CD4-positive, alpha-beta T cell treated with Interleukin-15 for 4 hours (primary cell): Measurements from ENCODE around the gene NPPB.

ENCODE experiments used
- DNase-seq: peaks from one replicate; pipeline ENCODE4 v3.0.0-alpha.2; 2020; ENCODE audit warnings: low spot score

NPPB gene

GRCh38 chr1:11831945-11832725 lies 26.6 kb downstream of the NPPB start:
- DNase-seq, result no peak

GRCh38 chr1:11828511-11828910 lies 30.2 kb downstream of the NPPB start:
- DNase-seq, result no peak

GRCh38 chr1:11826946-11827345 lies 31.8 kb downstream of the NPPB start:
- DNase-seq, result no peak

- no peak for DNase-seq
Observed at GRCh38 chr1:11825131-11825530, 33.6 kb downstream of the NPPB start.

GRCh38 chr1:11823366-11824137 lies 35.2 kb downstream of the NPPB start:
- no peak for DNase-seq

- DNase-seq, result no peak
Observed at GRCh38 chr1:11822091-11822490, 36.7 kb downstream of the NPPB start.

- DNase-seq, result no peak
Observed at GRCh38 chr1:11817192-11817591, 41.6 kb downstream of the NPPB start.

- no peak for DNase-seq
Observed at GRCh38 chr1:11813021-11813420, 45.7 kb downstream of the NPPB start.
